ENCODE measurements around the gene CNPPD1. TPM values are rescaled to one million over a fixed set of nuclear protein-coding genes. Genes with fewer than 3 reads are reported as not detected.

The CNPPD1 gene
- total RNA-seq, 1 donor from 2014 or later: 32.2 TPM

- no peak for DNase-seq (ENCODE audit: extremely low spot score in 2 of 2)
- Histone ChIP-seq H3K9me3 (no peaks in the 10 kb centered on the region), H3K36me3 (peaks cover 12 to 67% of the 10 kb centered on the region in 2 donors), H3K4me1 (peaks cover 37% of the 10 kb centered on the region), H3K27ac (no peak overlapping the region), H3K27me3 (no peaks in the 10 kb centered on the region), H3K4me3 (no peak overlapping the region)
- intact Hi-C loops (cut with DNase I): no loop called here
- TF ChIP-seq POLR2AphosphoS5 (IDR thresholded peaks at IDR 0.05; ENCODE audit: insufficient read depth in 1 of 2, low read depth in 1 of 2): no peak
- TF ChIP-seq CTCF (IDR thresholded peaks at IDR 0.05): no peak
- TF ChIP-seq POLR2A (IDR thresholded peaks at IDR 0.05): no peak
Measured at GRCh38 chr2:219220652-219221402, 44.1 kb upstream of the CNPPD1 start.

GRCh38 chr2:219219784-219220532, 43.2 kb upstream of the CNPPD1 start:
- Histone ChIP-seq H3K4me1 (peaks cover 40% of the 10 kb centered on the region), H3K27ac (no peak overlapping the region), H3K4me3 (peak overlapping the region in 1 of 2 donors; percentile 45), H3K9me3 (no peaks in the 10 kb centered on the region), H3K36me3 (peaks cover 7 to 67% of the 10 kb centered on the region in 2 donors), H3K27me3 (no peaks in the 10 kb centered on the region)
- TF ChIP-seq POLR2AphosphoS5 (IDR thresholded peaks at IDR 0.05; ENCODE audit: insufficient read depth in 1 of 2, low read depth in 1 of 2) (no peak), POLR2A (IDR thresholded peaks at IDR 0.05) (no peak), CTCF (IDR thresholded peaks at IDR 0.05) (no peak)
- DNase-seq (ENCODE audit: extremely low spot score in 2 of 2): no peak
- intact Hi-C loops (cut with DNase I): loop anchor here (2.0 kb wide), 1 partner anchor 43 kb away; the partner anchor contains the start of gene CNPPD1

- TF ChIP-seq CTCF (IDR thresholded peaks at IDR 0.05) (no peak), POLR2AphosphoS5 (IDR thresholded peaks at IDR 0.05; ENCODE audit: insufficient read depth in 1 of 2, low read depth in 1 of 2) (peak; percentile 76 to 90), POLR2A (IDR thresholded peaks at IDR 0.05) (peak in 1 of 2 donors; percentile 53)
- no peaks in the 10 kb centered on the region for H3K9me3 ChIP-seq
- no peaks in the 10 kb centered on the region for H3K27me3 ChIP-seq
- peak within 1 kb of the TSS; percentile 45 to 60 for H3K4me3 ChIP-seq
- DNase-seq (ENCODE audit: extremely low spot score in 2 of 2): peak in 1 of 2 donors; percentile 97
- peaks cover 40% of the 10 kb centered on the region for H3K4me1 ChIP-seq
- H3K27ac ChIP-seq: peak within 1 kb of the TSS; percentile 84
- intact Hi-C loops (cut with DNase I): loop anchor here (2.0 kb wide), 1 partner anchor 42 kb away; the partner anchor contains the start of gene CNPPD1
- H3K36me3 ChIP-seq: peaks cover 0 to 67% of the 10 kb centered on the region in 2 donors
Measured at GRCh38 chr2:219218732-219219701, 42.3 kb upstream of the CNPPD1 start, which contains the start of gene ABCB6. TSS of gene ABCB6 (minus strand) at chr2:219218958. CDS start at chr2:219218673, 285 bp downstream.

DNA sequence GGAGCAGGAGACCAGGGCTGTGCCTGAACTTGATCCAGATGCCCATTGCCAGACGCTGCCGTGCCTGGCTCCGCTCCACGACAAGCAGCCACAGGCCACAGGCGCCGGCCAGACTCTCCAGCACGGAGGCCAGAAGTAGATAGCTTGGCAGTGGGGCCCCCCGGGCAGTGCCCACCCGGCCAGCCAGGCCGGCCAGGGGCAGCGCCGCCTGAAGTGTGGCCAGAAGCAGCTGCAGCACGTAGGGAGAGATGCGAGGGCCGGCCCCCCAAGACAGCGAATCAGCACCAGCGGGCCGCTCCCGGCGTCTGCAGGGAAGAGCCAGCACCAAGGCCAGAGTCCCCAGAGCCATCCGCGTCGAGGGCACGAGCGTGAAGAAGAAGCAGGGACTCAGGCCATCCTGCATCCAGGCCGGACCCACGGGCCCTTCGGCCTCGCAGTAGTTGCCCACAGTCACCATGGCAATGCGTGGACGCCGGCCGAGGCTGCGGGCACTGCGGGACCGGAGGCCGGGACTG, 41.5 kb upstream of the CNPPD1 start:
- no peaks in the 10 kb centered on the region for H3K9me3 ChIP-seq
- H3K27ac ChIP-seq: peak overlapping the region; percentile 84
- intact Hi-C loops (cut with DNase I): loop anchor here (2.0 kb wide), 1 partner anchor 41 kb away; the partner anchor contains the start of gene CNPPD1
- no peak for DNase-seq (ENCODE audit: extremely low spot score in 2 of 2)
- no peak for TF ChIP-seq POLR2AphosphoS5 (IDR thresholded peaks at IDR 0.05; ENCODE audit: insufficient read depth in 1 of 2, low read depth in 1 of 2)
- no peak for TF ChIP-seq CTCF (IDR thresholded peaks at IDR 0.05)
- no peak for TF ChIP-seq POLR2A (IDR thresholded peaks at IDR 0.05)
- H3K4me3 ChIP-seq: peak overlapping the region; percentile 45 to 60
- H3K27me3 ChIP-seq: no peaks in the 10 kb centered on the region
- H3K4me1 ChIP-seq: peaks cover 40% of the 10 kb centered on the region
- H3K36me3 ChIP-seq: peaks cover 0 to 67% of the 10 kb centered on the region in 2 donors
